ENCODE data around the gene CREM.

Gene CREM

GRCh38 chr10:35185260-35186034 is 58.8 kb downstream of the CREM start:
- TF ChIP-seq TAF1 (IDR thresholded peaks at IDR 0.05; ENCODE audit: low read depth) = no peak
- no peak for TF ChIP-seq EP300 (IDR thresholded peaks at IDR 0.05; ENCODE audit: borderline replicate concordance)
- TF ChIP-seq YY1 (IDR thresholded peaks at IDR 0.05; ENCODE audit: low read depth) = no peak
- no peak for TF ChIP-seq EGR1 (IDR thresholded peaks at IDR 0.05)
- no peak for TF ChIP-seq FOXM1 (IDR thresholded peaks at IDR 0.05; ENCODE audit: borderline replicate concordance, low read depth)
- no peak for TF ChIP-seq REST (IDR thresholded peaks at IDR 0.05; ENCODE audit: low read depth)
- no peak for TF ChIP-seq MAX (IDR thresholded peaks at IDR 0.05)
- TF ChIP-seq CREB1 (IDR thresholded peaks at IDR 0.05; ENCODE audit: low read depth) = no peak
- no peak for TF ChIP-seq NFIC (IDR thresholded peaks at IDR 0.05)
- TF ChIP-seq RAD21 (IDR thresholded peaks at IDR 0.05; ENCODE audit: low read depth) = no peak
- TF ChIP-seq TEAD4 (IDR thresholded peaks at IDR 0.05) = no peak
- TF ChIP-seq CEBPB (IDR thresholded peaks at IDR 0.05) = no peak
- TF ChIP-seq TCF12 (IDR thresholded peaks at IDR 0.05; ENCODE audit: low read depth) = no peak
- no peak for TF ChIP-seq ZBTB7A (IDR thresholded peaks at IDR 0.05; ENCODE audit: low read depth)
- no peak for TF ChIP-seq USF1 (IDR thresholded peaks at IDR 0.05)

- TF ChIP-seq CEBPB (IDR thresholded peaks at IDR 0.05) = no peak
- no peak for TF ChIP-seq EGR1 (IDR thresholded peaks at IDR 0.05)
- TF ChIP-seq TAF1 (IDR thresholded peaks at IDR 0.05; ENCODE audit: low read depth) = no peak
- no peak for TF ChIP-seq NFIC (IDR thresholded peaks at IDR 0.05)
- TF ChIP-seq FOXM1 (IDR thresholded peaks at IDR 0.05; ENCODE audit: borderline replicate concordance, low read depth) = no peak
- TF ChIP-seq TCF12 (IDR thresholded peaks at IDR 0.05; ENCODE audit: low read depth) = no peak
- TF ChIP-seq TEAD4 (IDR thresholded peaks at IDR 0.05) = no peak
- TF ChIP-seq CREB1 (IDR thresholded peaks at IDR 0.05; ENCODE audit: low read depth) = no peak
- no peak for TF ChIP-seq RAD21 (IDR thresholded peaks at IDR 0.05; ENCODE audit: low read depth)
- no peak for TF ChIP-seq REST (IDR thresholded peaks at IDR 0.05; ENCODE audit: low read depth)
- no peak for TF ChIP-seq ZBTB7A (IDR thresholded peaks at IDR 0.05; ENCODE audit: low read depth)
- no peak for TF ChIP-seq USF1 (IDR thresholded peaks at IDR 0.05)
- TF ChIP-seq YY1 (IDR thresholded peaks at IDR 0.05; ENCODE audit: low read depth) = no peak
- no peak for TF ChIP-seq MAX (IDR thresholded peaks at IDR 0.05)
Observed at GRCh38 chr10:35188954-35189353, 62.3 kb downstream of the CREM start.

- TF ChIP-seq CREB1 (IDR thresholded peaks at IDR 0.05; ENCODE audit: low read depth) (no peak), YY1 (IDR thresholded peaks at IDR 0.05; ENCODE audit: low read depth) (no peak), MAX (IDR thresholded peaks at IDR 0.05) (no peak), NFIC (IDR thresholded peaks at IDR 0.05) (no peak), RAD21 (IDR thresholded peaks at IDR 0.05; ENCODE audit: low read depth) (no peak), TCF12 (IDR thresholded peaks at IDR 0.05; ENCODE audit: low read depth) (no peak), EGR1 (IDR thresholded peaks at IDR 0.05) (no peak), ZBTB7A (IDR thresholded peaks at IDR 0.05; ENCODE audit: low read depth) (no peak), EP300 (IDR thresholded peaks at IDR 0.05; ENCODE audit: borderline replicate concordance) (no peak), CEBPB (IDR thresholded peaks at IDR 0.05) (no peak), REST (IDR thresholded peaks at IDR 0.05; ENCODE audit: low read depth) (no peak), FOXM1 (IDR thresholded peaks at IDR 0.05; ENCODE audit: borderline replicate concordance, low read depth) (no peak)
Observed at GRCh38 chr10:35191523-35191922, 64.9 kb downstream of the CREM start.
